Measurements from ENCODE around the gene HPSE2.

The HPSE2 gene

DNA sequence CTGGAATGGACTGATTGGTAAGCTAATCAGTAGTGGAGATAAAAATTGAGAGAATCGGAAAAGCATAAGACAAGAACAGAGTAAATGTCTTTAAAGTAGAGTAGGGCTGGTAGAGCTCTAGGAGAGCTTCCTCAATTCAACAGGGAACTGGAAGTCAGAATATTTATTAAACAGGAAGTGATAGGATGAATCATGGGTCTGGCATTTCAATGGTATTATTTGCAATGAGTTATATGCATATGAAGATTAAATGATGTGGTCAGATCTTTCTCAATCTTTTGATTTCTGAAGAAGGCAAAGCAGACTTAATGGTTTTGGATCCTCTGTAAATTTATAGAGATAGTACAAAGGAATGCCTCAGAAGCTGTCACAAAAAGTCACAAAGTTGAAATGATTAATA, 349.0 kb downstream of the HPSE2 start:
- no peak for FAIRE-seq
- TF ChIP-seq SPI1 (IDR thresholded peaks at IDR 0.05; ENCODE audit: low read depth, low read length) (no peak), POLR2AphosphoS5 (IDR thresholded peaks at IDR 0.05; ENCODE audit: low read depth, low read length) (no peak), POU2F2 (IDR thresholded peaks at IDR 0.05; ENCODE audit: low read depth, low read length) (no peak), POLR2A (IDR thresholded peaks at IDR 0.05; ENCODE audit: low read depth, low read length) (no peak), TAF1 (IDR thresholded peaks at IDR 0.05; ENCODE audit: low read depth, low read length) (no peak), PAX5 (IDR thresholded peaks at IDR 0.05; ENCODE audit: insufficient read depth, low read length, severe bottlenecking) (no peak)
- no peak for DNase-seq (ENCODE audit: insufficient read length, low spot score)

DNA sequence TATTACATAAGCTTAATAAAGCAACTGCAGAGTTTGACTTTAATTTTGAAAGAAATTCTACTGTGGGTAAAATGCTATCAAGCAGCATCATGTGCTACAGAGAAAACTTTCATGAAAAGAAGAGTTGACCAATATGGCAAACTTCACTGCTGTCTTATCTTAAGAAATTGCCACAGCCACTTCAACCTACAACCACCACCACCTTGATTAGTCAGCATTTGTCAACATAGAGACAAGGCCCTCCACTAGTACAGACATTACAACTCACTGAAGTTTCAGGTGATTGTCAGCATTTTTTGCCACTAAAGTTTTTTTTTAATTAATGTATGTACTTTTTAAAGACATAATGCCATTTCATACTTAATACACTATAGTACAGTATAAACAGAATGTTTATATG, 350.3 kb downstream of the HPSE2 start:
- no peak for DNase-seq (ENCODE audit: insufficient read length, low spot score)
- FAIRE-seq: no peak
- TF ChIP-seq TAF1 (IDR thresholded peaks at IDR 0.05; ENCODE audit: low read depth, low read length): no peak
- no peak for TF ChIP-seq POLR2AphosphoS5 (IDR thresholded peaks at IDR 0.05; ENCODE audit: low read depth, low read length)
- TF ChIP-seq SPI1 (IDR thresholded peaks at IDR 0.05; ENCODE audit: low read depth, low read length): no peak
- TF ChIP-seq POU2F2 (IDR thresholded peaks at IDR 0.05; ENCODE audit: low read depth, low read length): no peak
- TF ChIP-seq PAX5 (IDR thresholded peaks at IDR 0.05; ENCODE audit: insufficient read depth, low read length, severe bottlenecking): no peak
- TF ChIP-seq POLR2A (IDR thresholded peaks at IDR 0.05; ENCODE audit: low read depth, low read length): no peak

DNA sequence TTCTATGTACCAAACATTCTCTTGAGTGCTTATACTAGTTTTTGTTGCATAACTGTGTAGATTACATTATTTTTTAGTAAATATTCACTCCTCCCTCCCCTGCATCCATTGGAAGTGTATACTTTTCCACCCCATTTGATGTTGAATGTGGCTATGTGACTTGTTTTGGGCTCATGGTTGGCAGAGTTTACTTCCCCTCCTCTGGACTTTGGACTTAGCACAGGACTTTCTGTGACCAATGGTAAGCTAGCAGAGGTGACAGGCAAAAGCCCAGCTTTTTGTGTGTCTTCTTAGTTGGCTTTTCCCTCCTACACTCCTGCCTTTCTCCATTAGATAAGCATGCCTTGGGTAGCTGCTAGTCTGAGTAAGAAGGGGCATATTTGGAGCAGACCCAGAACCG, 353.9 kb downstream of the HPSE2 start:
- DNase-seq (ENCODE audit: insufficient read length, low spot score) (no peak), FAIRE-seq (no peak)
- no peak for TF ChIP-seq POU2F2 (IDR thresholded peaks at IDR 0.05; ENCODE audit: low read depth, low read length)
- TF ChIP-seq POLR2A (IDR thresholded peaks at IDR 0.05; ENCODE audit: low read depth, low read length): no peak
- no peak for TF ChIP-seq POLR2AphosphoS5 (IDR thresholded peaks at IDR 0.05; ENCODE audit: low read depth, low read length)
- no peak for TF ChIP-seq PAX5 (IDR thresholded peaks at IDR 0.05; ENCODE audit: insufficient read depth, low read length, severe bottlenecking)
- TF ChIP-seq TAF1 (IDR thresholded peaks at IDR 0.05; ENCODE audit: low read depth, low read length): no peak
- TF ChIP-seq SPI1 (IDR thresholded peaks at IDR 0.05; ENCODE audit: low read depth, low read length): no peak

DNA sequence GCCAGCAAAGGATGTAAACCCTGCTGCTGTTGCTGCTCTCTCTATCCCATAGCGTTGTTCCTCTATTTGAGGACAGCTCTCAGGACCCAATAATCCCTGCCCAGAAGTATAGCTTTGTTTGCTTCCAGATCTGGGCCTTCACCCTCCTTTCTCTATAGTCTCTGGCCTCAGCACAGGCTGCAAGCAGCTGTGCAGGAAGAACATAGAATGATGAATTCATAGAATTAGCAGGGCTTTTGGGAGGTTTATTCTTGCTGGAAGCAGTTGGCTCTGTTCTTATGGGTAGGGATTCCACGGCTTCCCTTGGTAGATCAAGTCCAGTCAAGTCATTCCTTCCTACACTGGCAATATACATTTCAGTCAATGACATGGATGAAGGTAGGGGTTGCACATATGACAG, 354.7 kb downstream of the HPSE2 start:
- TF ChIP-seq TAF1 (IDR thresholded peaks at IDR 0.05; ENCODE audit: low read depth, low read length) (no peak), PAX5 (IDR thresholded peaks at IDR 0.05; ENCODE audit: insufficient read depth, low read length, severe bottlenecking) (no peak), POLR2AphosphoS5 (IDR thresholded peaks at IDR 0.05; ENCODE audit: low read depth, low read length) (no peak), SPI1 (IDR thresholded peaks at IDR 0.05; ENCODE audit: low read depth, low read length) (no peak), POU2F2 (IDR thresholded peaks at IDR 0.05; ENCODE audit: low read depth, low read length) (no peak), POLR2A (IDR thresholded peaks at IDR 0.05; ENCODE audit: low read depth, low read length) (no peak)
- DNase-seq (ENCODE audit: insufficient read length, low spot score) (no peak), FAIRE-seq (no peak)

DNA sequence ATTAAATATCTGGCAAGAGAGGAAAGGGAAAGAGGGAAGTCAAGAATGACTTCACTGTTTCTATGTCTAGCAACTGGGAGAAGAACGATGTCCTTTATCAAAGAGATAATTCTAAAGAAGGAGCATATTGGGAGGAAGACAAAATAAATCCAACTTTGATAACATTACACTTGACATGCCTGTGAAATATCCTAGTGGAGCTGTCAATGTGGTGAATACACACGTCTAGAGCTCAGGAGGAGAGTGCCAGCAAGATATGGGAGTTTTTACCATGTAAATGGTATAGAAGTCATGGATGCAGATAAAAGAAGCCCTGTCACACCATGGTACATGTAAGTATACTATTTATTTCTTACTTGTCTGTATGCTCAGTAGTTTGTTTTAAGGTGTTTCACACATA, 356.7 kb downstream of the HPSE2 start:
- FAIRE-seq: no peak
- no peak for TF ChIP-seq POLR2AphosphoS5 (IDR thresholded peaks at IDR 0.05; ENCODE audit: low read depth, low read length)
- no peak for TF ChIP-seq TAF1 (IDR thresholded peaks at IDR 0.05; ENCODE audit: low read depth, low read length)
- TF ChIP-seq POLR2A (IDR thresholded peaks at IDR 0.05; ENCODE audit: low read depth, low read length): no peak
- no peak for TF ChIP-seq PAX5 (IDR thresholded peaks at IDR 0.05; ENCODE audit: insufficient read depth, low read length, severe bottlenecking)
- TF ChIP-seq SPI1 (IDR thresholded peaks at IDR 0.05; ENCODE audit: low read depth, low read length): no peak
- TF ChIP-seq POU2F2 (IDR thresholded peaks at IDR 0.05; ENCODE audit: low read depth, low read length): no peak
- no peak for DNase-seq (ENCODE audit: insufficient read length, low spot score)

DNA sequence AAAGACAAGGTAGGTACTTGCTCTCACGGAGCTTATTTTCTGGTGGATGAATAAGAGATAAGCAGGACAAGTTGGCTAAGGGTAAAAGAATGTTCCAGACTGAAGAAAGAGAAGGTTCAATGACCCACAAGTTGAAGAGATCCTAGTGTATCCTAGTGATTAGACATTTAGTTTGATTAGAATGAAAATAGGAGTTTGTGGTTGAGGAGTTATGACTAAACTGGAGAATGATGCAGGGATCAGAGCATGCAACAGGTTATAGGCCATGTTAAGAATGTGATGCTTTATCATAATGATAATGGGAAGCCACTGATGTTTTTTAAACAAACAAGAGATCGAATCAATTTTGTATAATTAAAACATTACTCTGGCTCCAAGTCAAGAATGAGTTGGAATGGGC, 357.2 kb downstream of the HPSE2 start:
- FAIRE-seq: no peak
- no peak for TF ChIP-seq POLR2A (IDR thresholded peaks at IDR 0.05; ENCODE audit: low read depth, low read length)
- TF ChIP-seq SPI1 (IDR thresholded peaks at IDR 0.05; ENCODE audit: low read depth, low read length): no peak
- no peak for TF ChIP-seq TAF1 (IDR thresholded peaks at IDR 0.05; ENCODE audit: low read depth, low read length)
- TF ChIP-seq PAX5 (IDR thresholded peaks at IDR 0.05; ENCODE audit: insufficient read depth, low read length, severe bottlenecking): no peak
- TF ChIP-seq POU2F2 (IDR thresholded peaks at IDR 0.05; ENCODE audit: low read depth, low read length): no peak
- no peak for TF ChIP-seq POLR2AphosphoS5 (IDR thresholded peaks at IDR 0.05; ENCODE audit: low read depth, low read length)
- DNase-seq (ENCODE audit: insufficient read length, low spot score): no peak

DNA sequence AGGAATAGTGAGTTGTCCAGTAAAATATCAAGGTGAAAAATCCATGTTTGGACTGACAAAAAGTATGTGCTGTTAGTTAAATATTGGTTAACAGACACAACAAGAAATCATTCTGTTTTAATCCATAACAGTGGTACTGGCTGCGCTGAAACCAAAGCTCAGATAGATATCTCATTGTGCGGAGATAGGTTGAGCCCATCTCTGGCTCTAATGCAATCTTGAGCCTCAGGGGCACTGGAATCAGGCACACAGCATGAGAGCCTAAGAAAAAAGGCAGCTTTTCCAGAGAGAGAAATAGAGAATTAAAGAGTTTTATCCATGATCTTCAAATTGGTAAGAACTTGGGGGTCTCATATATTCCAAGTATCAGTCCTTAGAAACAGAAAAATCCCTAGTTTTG, 373.7 kb downstream of the HPSE2 start:
- no peak for DNase-seq (ENCODE audit: insufficient read length, low spot score)
- FAIRE-seq: no peak
- TF ChIP-seq PAX5 (IDR thresholded peaks at IDR 0.05; ENCODE audit: insufficient read depth, low read length, severe bottlenecking): no peak
- TF ChIP-seq POLR2AphosphoS5 (IDR thresholded peaks at IDR 0.05; ENCODE audit: low read depth, low read length): no peak
- TF ChIP-seq TAF1 (IDR thresholded peaks at IDR 0.05; ENCODE audit: low read depth, low read length): no peak
- TF ChIP-seq POU2F2 (IDR thresholded peaks at IDR 0.05; ENCODE audit: low read depth, low read length): no peak
- TF ChIP-seq SPI1 (IDR thresholded peaks at IDR 0.05; ENCODE audit: low read depth, low read length): no peak
- no peak for TF ChIP-seq POLR2A (IDR thresholded peaks at IDR 0.05; ENCODE audit: low read depth, low read length)

DNA sequence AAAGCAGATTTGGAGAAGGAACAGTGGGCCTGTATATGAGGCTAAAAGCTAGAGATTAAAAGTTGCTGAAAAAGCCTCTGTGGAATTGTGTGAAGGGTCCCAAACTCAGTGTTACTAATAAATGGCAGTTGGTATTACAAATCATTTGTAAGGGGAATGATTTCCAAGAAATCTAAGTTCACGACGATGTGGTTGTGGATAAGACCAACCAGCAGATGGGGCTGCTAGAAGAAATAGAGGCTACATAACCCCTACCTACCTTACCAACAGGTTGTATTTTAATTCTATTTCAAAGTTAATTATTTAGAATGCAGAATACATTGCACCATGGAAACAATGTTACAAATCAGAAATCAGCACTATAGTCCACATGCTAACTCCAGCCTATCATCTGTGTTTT, 377.1 kb downstream of the HPSE2 start:
- TF ChIP-seq TAF1 (IDR thresholded peaks at IDR 0.05; ENCODE audit: low read depth, low read length) (no peak), SPI1 (IDR thresholded peaks at IDR 0.05; ENCODE audit: low read depth, low read length) (no peak), POLR2A (IDR thresholded peaks at IDR 0.05; ENCODE audit: low read depth, low read length) (no peak), PAX5 (IDR thresholded peaks at IDR 0.05; ENCODE audit: insufficient read depth, low read length, severe bottlenecking) (no peak), POLR2AphosphoS5 (IDR thresholded peaks at IDR 0.05; ENCODE audit: low read depth, low read length) (no peak), POU2F2 (IDR thresholded peaks at IDR 0.05; ENCODE audit: low read depth, low read length) (no peak)
- FAIRE-seq: no peak
- DNase-seq (ENCODE audit: insufficient read length, low spot score): no peak

DNA sequence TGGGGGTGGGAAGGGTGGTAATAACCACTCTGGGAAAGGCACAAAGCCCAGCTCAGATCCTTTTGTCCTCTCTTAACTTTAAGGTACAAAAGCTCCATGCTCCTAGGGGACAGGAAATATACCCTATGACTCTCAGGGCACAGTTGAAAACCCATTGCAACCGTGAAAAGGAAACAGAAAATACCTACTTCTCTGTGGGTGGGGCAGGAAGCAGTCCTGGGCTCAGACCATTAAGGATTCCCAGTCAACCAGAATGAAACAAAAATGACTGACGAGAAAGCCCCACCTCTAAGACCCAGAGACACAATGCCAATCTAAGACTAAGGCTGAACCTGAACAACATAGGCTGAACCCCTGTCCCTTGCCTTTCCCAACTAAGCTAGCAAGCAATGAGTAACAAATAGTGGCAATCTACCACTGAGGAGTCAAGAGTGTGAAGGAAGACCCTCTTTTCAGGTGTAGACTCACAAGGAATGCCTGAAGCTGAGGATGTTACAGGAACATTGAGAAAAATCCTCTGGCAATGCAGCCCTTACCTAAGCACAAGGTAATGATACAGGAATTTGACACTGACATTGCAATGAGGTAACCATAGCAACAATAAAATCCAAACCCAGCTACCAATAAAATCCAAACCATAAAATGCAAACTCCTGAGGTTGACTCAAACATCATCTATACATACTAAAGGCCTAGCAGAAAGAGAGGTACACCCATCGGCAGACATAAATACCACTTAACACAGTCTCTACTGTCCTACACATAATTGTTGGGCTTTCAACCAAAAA, 380.1 kb downstream of the HPSE2 start:
- TF ChIP-seq POLR2AphosphoS5 (IDR thresholded peaks at IDR 0.05; ENCODE audit: low read depth, low read length): no peak
- TF ChIP-seq POU2F2 (IDR thresholded peaks at IDR 0.05; ENCODE audit: low read depth, low read length): no peak
- TF ChIP-seq POLR2A (IDR thresholded peaks at IDR 0.05; ENCODE audit: low read depth, low read length): no peak
- no peak for TF ChIP-seq TAF1 (IDR thresholded peaks at IDR 0.05; ENCODE audit: low read depth, low read length)
- TF ChIP-seq SPI1 (IDR thresholded peaks at IDR 0.05; ENCODE audit: low read depth, low read length): no peak
- TF ChIP-seq PAX5 (IDR thresholded peaks at IDR 0.05; ENCODE audit: insufficient read depth, low read length, severe bottlenecking): no peak
- no peak for DNase-seq (ENCODE audit: insufficient read length, low spot score)
- no peak for FAIRE-seq

Measured in GM12891 (cell line).